HG02763 (cell line): Measurements from ENCODE around the gene ZNF446.
"Not testable (repeated sequence)": the region's sequence is repeated elsewhere in the genome, so short reads cannot be mapped to it uniquely, and the experiment has no call there.

Source experiments
- ATAC-seq: cut with Tn5 transposase; IDR thresholded peaks from one replicate; pipeline ENCODE4 v1.9.1; 2021; ENCODE audit warnings: mild to moderate bottlenecking, moderate library complexity; ENCODE audit not compliant: unreplicated experiment

ZNF446 gene

GRCh38 chr19:58475714-58476497, at the start of gene ZNF446:
Gene ZNF446, plus strand, starts transcription at chr19:58476352. Its CDS starts 867 bp downstream, at chr19:58477219.
- peak; percentile 83 for ATAC-seq

GRCh38 chr19:58428617-58429016, 47.5 kb upstream of the ZNF446 start:
- no peak for ATAC-seq

- no peak for ATAC-seq
Observed at GRCh38 chr19:58429745-58430144, 46.4 kb upstream of the ZNF446 start.

GRCh38 chr19:58434217-58434616, 41.9 kb upstream of the ZNF446 start:
- no peak for ATAC-seq

- peak; percentile 96 for ATAC-seq
Observed at GRCh38 chr19:58439576-58440554, 36.3 kb upstream of the ZNF446 start, which contains the start of gene ZNF132. Gene ZNF132, minus strand, starts transcription at chr19:58440153. Its CDS starts 332 bp downstream, at chr19:58439821.

- ATAC-seq, result no peak
Observed at GRCh38 chr19:58440556-58440955, 35.6 kb upstream of the ZNF446 start.

GRCh38 chr19:58442986-58443385, 33.2 kb upstream of the ZNF446 start:
- not testable (repeated sequence) for ATAC-seq

GRCh38 chr19:58448860-58449259, 27.3 kb upstream of the ZNF446 start:
- ATAC-seq, result not testable (repeated sequence)

GRCh38 chr19:58449980-58450379, 26.2 kb upstream of the ZNF446 start:
- ATAC-seq, result not testable (repeated sequence)

- ATAC-seq, result peak; percentile 11
Observed at GRCh38 chr19:58450856-58451357, 25.2 kb upstream of the ZNF446 start.

GRCh38 chr19:58451358-58452101, 24.6 kb upstream of the ZNF446 start, which contains the start of gene ZNF324B:
Gene ZNF324B, plus strand, starts transcription at chr19:58451622. Its CDS starts 2,080 bp downstream, at chr19:58453702.
- peak; percentile 97 for ATAC-seq

GRCh38 chr19:58453743-58454142, 22.4 kb upstream of the ZNF446 start:
- ATAC-seq, result no peak

GRCh38 chr19:58455306-58455705, 20.8 kb upstream of the ZNF446 start:
- ATAC-seq, result no peak

GRCh38 chr19:58456111-58456510, 20.0 kb upstream of the ZNF446 start:
- ATAC-seq, result no peak

GRCh38 chr19:58460039-58460438, 16.1 kb upstream of the ZNF446 start:
- no peak for ATAC-seq

GRCh38 chr19:58466089-58466759, 9.9 kb upstream of the ZNF446 start:
- ATAC-seq, result no peak

GRCh38 chr19:58466760-58467589, 9.2 kb upstream of the ZNF446 start, which contains the start of gene ZNF324:
Gene ZNF324, plus strand, starts transcription at chr19:58467080. Its CDS starts 2,106 bp downstream, at chr19:58469186.
- peak; percentile 87 for ATAC-seq

- no peak for ATAC-seq
Observed at GRCh38 chr19:58468216-58468839, 7.8 kb upstream of the ZNF446 start.
